ENCODE results near the gene RNF144A. TPM values are rescaled to one million over a fixed set of nuclear protein-coding genes. Genes with fewer than 3 reads are reported as not detected.

RNF144A gene
- polyA plus RNA-seq, 1 of the 3 experiments (the other 2 are of a cell fraction): 15.6 TPM

DNA sequence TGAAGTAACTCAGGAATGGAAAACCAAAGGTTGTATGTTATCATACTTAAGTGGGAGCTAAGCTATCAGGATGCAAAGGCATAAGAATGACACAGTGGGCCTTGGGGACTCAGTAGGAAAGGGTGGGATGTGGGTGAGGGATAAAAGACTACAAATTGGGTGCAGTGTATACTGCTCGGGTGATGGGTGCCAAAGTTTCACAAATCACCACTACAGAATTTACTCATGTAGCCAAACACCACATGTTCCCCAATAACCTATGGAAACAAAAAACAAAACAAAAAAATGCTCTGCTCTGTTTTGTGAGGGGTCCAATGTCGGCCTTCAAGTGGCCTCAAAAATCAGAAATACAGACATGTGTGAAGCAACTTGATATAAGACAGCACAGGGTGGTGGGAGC lies 8.9 kb upstream of the RNF144A start (continued):
- no peak for TF ChIP-seq EP300 (IDR thresholded peaks at IDR 0.05; ENCODE audit: borderline replicate concordance in 1 of 2, low read depth in 1 of 2, low read length in 1 of 2)
- no peak for TF ChIP-seq RCOR1 (IDR thresholded peaks at IDR 0.05; ENCODE audit: low read length)
- TF ChIP-seq GABPA (IDR thresholded peaks at IDR 0.05; ENCODE audit: low read depth): no peak

DNA sequence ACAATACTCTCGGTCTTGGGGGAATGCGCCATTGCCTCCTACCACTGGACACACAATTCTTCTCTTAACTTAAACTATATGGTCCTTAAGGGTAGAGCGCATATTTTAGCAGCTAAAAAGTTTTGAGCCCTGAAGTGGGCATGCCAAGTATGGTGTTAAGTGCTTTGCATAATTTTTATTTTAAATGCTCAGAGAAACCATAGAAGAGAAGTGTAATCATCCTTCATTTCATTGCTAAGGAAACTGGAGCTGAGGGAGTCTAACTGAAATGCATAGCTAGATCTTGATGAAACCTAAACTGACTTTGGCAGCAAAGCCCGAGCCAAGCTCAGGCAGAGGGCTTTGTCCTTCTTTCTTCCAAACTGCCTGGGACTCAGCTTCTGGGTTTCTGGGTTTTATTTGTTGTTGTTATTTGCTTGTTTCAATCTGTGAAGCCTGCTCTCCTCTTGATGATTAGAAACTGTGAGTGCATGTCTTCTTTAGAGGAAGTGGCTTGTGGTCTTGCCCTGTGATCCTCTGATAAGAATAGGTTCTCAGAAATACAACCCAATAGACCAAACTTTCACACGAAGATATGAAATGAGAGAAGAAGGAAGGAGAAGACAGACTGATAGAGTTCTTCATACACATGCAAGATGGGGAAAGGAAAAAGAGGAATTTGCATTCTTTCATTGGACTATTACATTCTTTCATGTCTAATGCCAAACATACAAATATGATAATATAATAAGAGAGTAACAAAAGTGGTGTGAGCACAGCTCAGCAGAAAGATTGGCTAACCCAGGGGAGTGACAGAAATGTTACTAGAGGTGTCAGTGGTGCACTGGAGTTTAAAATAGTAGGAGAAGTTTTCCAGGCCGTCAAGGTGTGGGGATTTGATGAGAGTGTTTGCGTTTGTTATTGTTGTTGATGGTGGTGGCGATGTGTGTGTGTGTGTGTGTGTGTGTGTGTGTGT lies 7.5 kb upstream of the RNF144A start:
- Histone ChIP-seq H3K9me3 (no peaks in the 10 kb centered on the region), H3K27me3 (ENCODE audit: insufficient read depth) (no peaks in the 10 kb centered on the region), H3K4me2 (no peak overlapping the region), H3K9ac (no peak overlapping the region), H2AFZ (ENCODE audit: low read depth) (no peak overlapping the region), H3K9me2 (no peaks in the 10 kb centered on the region), H3K79me2 (ENCODE audit: insufficient read depth) (no peaks in the 10 kb centered on the region), H3F3A (replicated peaks; ENCODE audit: insufficient read depth) (peaks cover 6% of the 10 kb centered on the region), H3K4me1 (ENCODE audit: control insufficient read depth in 1 of 2, insufficient read depth in 2 of 2, low read depth in 1 of 2, low read length in 1 of 2) (no peaks in the 10 kb centered on the region; a peak in 1 of 4 replicates), H4K20me1 (ENCODE audit: insufficient read depth) (no peaks in the 10 kb centered on the region), H3K4me3 (ENCODE audit: low read depth in 2 of 2, low read length in 1 of 2) (no peak overlapping the region), H3K27ac (ENCODE audit: low read depth in 2 of 2, low read length in 1 of 2) (no peak overlapping the region), H3K36me3 (replicated peaks in 1 of 2; ENCODE audit: control insufficient read depth in 1 of 2, insufficient read depth in 2 of 2, low read length in 1 of 2) (no peaks in the 10 kb centered on the region)
- TF ChIP-seq SIN3A (IDR thresholded peaks at IDR 0.05; ENCODE audit: borderline replicate concordance, low read depth, low read length) (no peak), RXRA (IDR thresholded peaks at IDR 0.05; ENCODE audit: borderline replicate concordance, low read depth) (no peak), FOSL2 (IDR thresholded peaks at IDR 0.05; ENCODE audit: borderline replicate concordance, low read depth) (no peak), GABPA (IDR thresholded peaks at IDR 0.05; ENCODE audit: low read depth) (no peak), TCF12 (IDR thresholded peaks at IDR 0.05) (no peak), NRF1 (IDR thresholded peaks at IDR 0.05; ENCODE audit: low read depth, low read length) (no peak), REST (IDR thresholded peaks at IDR 0.05; ENCODE audit: low read depth, low read length) (no peak), TAF1 (IDR thresholded peaks at IDR 0.05; ENCODE audit: borderline replicate concordance, low read depth, low read length) (no peak), EP300 (IDR thresholded peaks at IDR 0.05; ENCODE audit: borderline replicate concordance in 1 of 2, low read depth in 1 of 2, low read length in 1 of 2) (no peak), POLR2AphosphoS5 (IDR thresholded peaks at IDR 0.05; ENCODE audit: low read depth, low read length) (no peak), IRF3 (IDR thresholded peaks at IDR 0.05; ENCODE audit: low read depth, low read length) (no peak), USF1 (IDR thresholded peaks at IDR 0.05; ENCODE audit: borderline replicate concordance, low read depth) (no peak)
- TF ChIP-seq, protein P1, sequence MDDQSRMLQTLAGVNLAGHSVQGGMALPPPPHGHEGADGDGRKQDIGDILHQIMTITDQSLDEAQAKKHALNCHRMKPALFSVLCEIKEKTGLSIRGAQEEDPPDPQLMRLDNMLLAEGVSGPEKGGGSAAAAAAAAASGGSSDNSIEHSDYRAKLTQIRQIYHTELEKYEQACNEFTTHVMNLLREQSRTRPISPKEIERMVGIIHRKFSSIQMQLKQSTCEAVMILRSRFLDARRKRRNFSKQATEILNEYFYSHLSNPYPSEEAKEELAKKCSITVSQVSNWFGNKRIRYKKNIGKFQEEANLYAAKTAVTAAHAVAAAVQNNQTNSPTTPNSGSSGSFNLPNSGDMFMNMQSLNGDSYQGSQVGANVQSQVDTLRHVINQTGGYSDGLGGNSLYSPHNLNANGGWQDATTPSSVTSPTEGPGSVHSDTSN (IDR thresholded peaks at IDR 0.05): no peak
- TF ChIP-seq, protein P2, sequence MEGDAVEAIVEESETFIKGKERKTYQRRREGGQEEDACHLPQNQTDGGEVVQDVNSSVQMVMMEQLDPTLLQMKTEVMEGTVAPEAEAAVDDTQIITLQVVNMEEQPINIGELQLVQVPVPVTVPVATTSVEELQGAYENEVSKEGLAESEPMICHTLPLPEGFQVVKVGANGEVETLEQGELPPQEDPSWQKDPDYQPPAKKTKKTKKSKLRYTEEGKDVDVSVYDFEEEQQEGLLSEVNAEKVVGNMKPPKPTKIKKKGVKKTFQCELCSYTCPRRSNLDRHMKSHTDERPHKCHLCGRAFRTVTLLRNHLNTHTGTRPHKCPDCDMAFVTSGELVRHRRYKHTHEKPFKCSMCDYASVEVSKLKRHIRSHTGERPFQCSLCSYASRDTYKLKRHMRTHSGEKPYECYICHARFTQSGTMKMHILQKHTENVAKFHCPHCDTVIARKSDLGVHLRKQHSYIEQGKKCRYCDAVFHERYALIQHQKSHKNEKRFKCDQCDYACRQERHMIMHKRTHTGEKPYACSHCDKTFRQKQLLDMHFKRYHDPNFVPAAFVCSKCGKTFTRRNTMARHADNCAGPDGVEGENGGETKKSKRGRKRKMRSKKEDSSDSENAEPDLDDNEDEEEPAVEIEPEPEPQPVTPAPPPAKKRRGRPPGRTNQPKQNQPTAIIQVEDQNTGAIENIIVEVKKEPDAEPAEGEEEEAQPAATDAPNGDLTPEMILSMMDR (IDR thresholded peaks at IDR 0.05): no peak
- TF ChIP-seq, protein P3, sequence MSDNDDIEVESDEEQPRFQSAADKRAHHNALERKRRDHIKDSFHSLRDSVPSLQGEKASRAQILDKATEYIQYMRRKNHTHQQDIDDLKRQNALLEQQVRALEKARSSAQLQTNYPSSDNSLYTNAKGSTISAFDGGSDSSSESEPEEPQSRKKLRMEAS (IDR thresholded peaks at IDR 0.05; ENCODE audit: low read depth): no peak
- CTCF ChIA-PET: interaction anchor here (1.5 to 25.9 kb wide), 4 partner anchors 13 to 134 kb away, joined by 5 to 437 read pairs (median 26); no protein-coding TSS in a partner anchor
- POLR2A ChIA-PET: no interaction called here
- WGBS (ENCODE audit: low lambda C conversion rate): 77% methylated on average over 8 of the region's 8 CpGs
- DNase-seq: no peak
